ENCODE results near the gene RAB8A. TPM values are rescaled to one million over a fixed set of nuclear protein-coding genes. Genes with fewer than 3 reads are reported as not detected.

Gene RAB8A
- total RNA-seq, 1 donor from 2014 or later, result 66.4 TPM

Other genes starting within 250 kb of the RAB8A start
- not detected in 2 replicates for gene CYP4F2, start 213.8 kb upstream of the RAB8A start, total RNA-seq
- gene CYP4F11, start 177.4 kb upstream of the RAB8A start, total RNA-seq, result not detected in 2 replicates
- not detected in 2 replicates for gene OR10H4, start 162.9 kb upstream of the RAB8A start, total RNA-seq
- 533 and 897 TPM in 2 replicates for gene TPM4, start 35.4 kb upstream of the RAB8A start, total RNA-seq
- 0.05 TPM in 1 of 2 replicates, not detected in the other for gene HSH2D, start 31.8 kb downstream of the RAB8A start, total RNA-seq
- gene CIB3, start 61.6 kb downstream of the RAB8A start, total RNA-seq, result not detected in 2 replicates
- gene FAM32A, start 73.5 kb downstream of the RAB8A start, total RNA-seq, result 144 and 166 TPM in 2 replicates
- gene AP1M1, start 86.0 kb downstream of the RAB8A start, total RNA-seq, result 65.9 and 108 TPM in 2 replicates
- 4.4 and 5.1 TPM in 2 replicates for gene KLF2, start 212.9 kb downstream of the RAB8A start, total RNA-seq